Right lobe of liver (tissue), 6 donors: ENCODE results near the gene ITPR2. TPM values are rescaled to one million over a fixed set of nuclear protein-coding genes. Genes with fewer than 3 reads are reported as not detected.

Experiments
- ATAC-seq, 4 donors: fragments of 200-7000 bp; cut with Tn5 transposase; one replicate each; pipeline ENCODE4 v1.9.1; 2020; ENCODE audit warnings: mild to moderate bottlenecking in 4 of 4, moderate library complexity in 4 of 4
- DNase-seq, 3 donors: peaks; one replicate each; pipeline ENCODE4 v3.0.0-alpha.2; 2020
- H3K27ac ChIP-seq, 3 donors: fragments of 200-600 bp; one replicate each; pipeline ENCODE4 v1.8.0; 2022
- H3K27me3 ChIP-seq, 2 donors: fragments of 200-600 bp; one replicate each; pipeline ENCODE4 v1.8.0; 2022
- H3K36me3 ChIP-seq, 4 donors: fragments of 200-600 bp; sonication (generic) in 1 of 4; one replicate each; pipeline versions ENCODE4 v1.5.1 to v1.8.0; 2017 to 2022; ENCODE audit warnings: control low read depth in 1 of 4
- H3K4me1 ChIP-seq, 4 donors: fragments of 200-600 bp; sonication (generic) in 1 of 4; one replicate each; pipeline versions ENCODE4 v1.5.1 to v1.8.0; 2017 to 2022; ENCODE audit warnings: control low read depth in 1 of 4
- H3K4me3 ChIP-seq, 3 donors: fragments of 200-600 bp; one replicate each; pipeline ENCODE4 v1.8.0; 2022
- H3K9me3 ChIP-seq, 4 donors: fragments of 200-600 bp; sonication (generic) in 1 of 4; one replicate each; pipeline versions ENCODE4 v1.5.1 to v1.8.0; 2017 to 2022; ENCODE audit warnings: control low read depth in 1 of 4
- CTCF ChIP-seq, 4 donors: fragments of 200-600 bp in 3 of 4; fragments of 450-650 bp in 1 of 4; IDR thresholded peaks; one replicate each; pipeline versions ENCODE4 v1.5.1 to v1.8.0; 2016 to 2022; ENCODE audit warnings: antibody characterized with exemption in 4 of 4, mild to moderate bottlenecking in 2 of 4
- POLR2A ChIP-seq: fragments of 450-650 bp; IDR thresholded peaks from one replicate; pipeline ENCODE4 v1.6.1; 2017; ENCODE audit warnings: antibody characterized with exemption, mild to moderate bottlenecking
- WGBS: methylation state at CpG from one replicate; pipeline ENCODE4 v1.1.6; 2018; ENCODE audit warnings: low coverage, low lambda C conversion rate; ENCODE audit not compliant: insufficient coverage; ENCODE audit errors: missing lambda C conversion rate; 5-methylcytosine and 5-hydroxymethylcytosine counted together
- intact Hi-C, 2 donors: fragments of 100-400 bp; cut with DNase I; formaldehyde crosslinking; loops; one replicate each; pipeline versions ENCODE4 v1.11.2 to v1.14.1; 2022
- total RNA-seq, 6 experiments: library from RNA; depleted of rRNA in 2 of 6; stranded (reverse); fragments of >200 nt in 2 of 6; fragmentation: NEBNext Ultra II Directional in 3 of 6; extraction: Animal tissue kit (Norgen Biotek cat#: 25700) in 3 of 6; gene quantifications; one replicate each; pipeline versions ENCODE4 v1.1.0 to v1.2.4, GENCODE V29; 2016 to 2023
- donor health status: DM: no; HTN: yes; CAD: no.
- donor health status: DM: no; HTN: no; CAD: no.
- donor health status: DM: no; HTN: no; CAD: no.
- donor health status: DM: no; HTN: yes; CAD: no.
- donor health status: DM: no; HTN: yes; CAD: no.

Gene ITPR2
- total RNA-seq, 6 experiments from 2014 or later: 39.3 to 114 (median 57.2) TPM

- Histone ChIP-seq H3K4me1 (peaks cover 0 to 25% (median 7%) of the 10 kb centered on the region in 4 donors), H3K27ac (no peak overlapping the region), H3K4me3 (no peak overlapping the region), H3K36me3 (no peaks in the 10 kb centered on the region), H3K27me3 (no peaks in the 10 kb centered on the region), H3K9me3 (no peaks in the 10 kb centered on the region)
- DNase-seq: no peak
- TF ChIP-seq POLR2A (no peak), CTCF (IDR thresholded peaks at IDR 0.05) (no peak)
- 62% methylated on average over 3 of the region's 3 CpGs for WGBS
- intact Hi-C loops: no loop called here
- ATAC-seq: no peak
Measured at GRCh38 chr12:26808766-26809476, 24.1 kb downstream of the ITPR2 start.

- 100% methylated on average over 1 of the region's 1 CpG for WGBS
- Histone ChIP-seq H3K36me3 (no peaks in the 10 kb centered on the region), H3K4me3 (no peak overlapping the region), H3K27me3 (no peaks in the 10 kb centered on the region), H3K27ac (no peak overlapping the region), H3K9me3 (no peaks in the 10 kb centered on the region), H3K4me1 (peaks cover 0 to 36% (median 7%) of the 10 kb centered on the region in 4 donors)
- TF ChIP-seq CTCF (IDR thresholded peaks at IDR 0.05) (no peak), POLR2A (no peak)
- intact Hi-C loops: no loop called here
- ATAC-seq (no peak), DNase-seq (no peak)
Measured at GRCh38 chr12:26807292-26807691, 25.7 kb downstream of the ITPR2 start.

- 98% methylated on average over 4 of the region's 5 CpGs for WGBS
- no peak overlapping the region for H3K27ac ChIP-seq
- no peak overlapping the region for H3K4me3 ChIP-seq
- no peak for DNase-seq
- ATAC-seq: no peak
- no peaks in the 10 kb centered on the region for H3K36me3 ChIP-seq
- no peaks in the 10 kb centered on the region for H3K9me3 ChIP-seq
- intact Hi-C loops: no loop called here
- no peak for TF ChIP-seq CTCF (IDR thresholded peaks at IDR 0.05)
- no peak for TF ChIP-seq POLR2A
- peaks cover 0 to 36% (median 7%) of the 10 kb centered on the region in 4 donors for H3K4me1 ChIP-seq
- H3K27me3 ChIP-seq: no peaks in the 10 kb centered on the region
Measured at GRCh38 chr12:26806556-26806955, 26.4 kb downstream of the ITPR2 start.

- no peak for DNase-seq
- intact Hi-C loops: no loop called here
- Histone ChIP-seq H3K27ac (no peak overlapping the region), H3K36me3 (no peaks in the 10 kb centered on the region), H3K27me3 (no peaks in the 10 kb centered on the region), H3K4me1 (peaks cover 0 to 33% (median 7%) of the 10 kb centered on the region in 4 donors), H3K9me3 (no peaks in the 10 kb centered on the region), H3K4me3 (no peak overlapping the region)
- no peak for ATAC-seq
- TF ChIP-seq POLR2A: no peak
- no peak for TF ChIP-seq CTCF (IDR thresholded peaks at IDR 0.05)
- 90% methylated on average over 4 of the region's 5 CpGs for WGBS
Measured at GRCh38 chr12:26805401-26805971, 27.5 kb downstream of the ITPR2 start.
